ENCODE data around the gene TXNL4B. TPM values are rescaled to one million over a fixed set of nuclear protein-coding genes. Genes with fewer than 3 reads are reported as not detected.

Gene TXNL4B
- 7.7 TPM for total RNA-seq
- long read RNA-seq, transcript TXNL4B-201 (4 exons, 2,556 nt), result major isoform, 5 of 6 reads
- long read RNA-seq, partial matches to known transcripts, result 0 of 6 reads
- long read RNA-seq, other reads (novel, unspliced or antisense), result 1 of 6 reads

DNA sequence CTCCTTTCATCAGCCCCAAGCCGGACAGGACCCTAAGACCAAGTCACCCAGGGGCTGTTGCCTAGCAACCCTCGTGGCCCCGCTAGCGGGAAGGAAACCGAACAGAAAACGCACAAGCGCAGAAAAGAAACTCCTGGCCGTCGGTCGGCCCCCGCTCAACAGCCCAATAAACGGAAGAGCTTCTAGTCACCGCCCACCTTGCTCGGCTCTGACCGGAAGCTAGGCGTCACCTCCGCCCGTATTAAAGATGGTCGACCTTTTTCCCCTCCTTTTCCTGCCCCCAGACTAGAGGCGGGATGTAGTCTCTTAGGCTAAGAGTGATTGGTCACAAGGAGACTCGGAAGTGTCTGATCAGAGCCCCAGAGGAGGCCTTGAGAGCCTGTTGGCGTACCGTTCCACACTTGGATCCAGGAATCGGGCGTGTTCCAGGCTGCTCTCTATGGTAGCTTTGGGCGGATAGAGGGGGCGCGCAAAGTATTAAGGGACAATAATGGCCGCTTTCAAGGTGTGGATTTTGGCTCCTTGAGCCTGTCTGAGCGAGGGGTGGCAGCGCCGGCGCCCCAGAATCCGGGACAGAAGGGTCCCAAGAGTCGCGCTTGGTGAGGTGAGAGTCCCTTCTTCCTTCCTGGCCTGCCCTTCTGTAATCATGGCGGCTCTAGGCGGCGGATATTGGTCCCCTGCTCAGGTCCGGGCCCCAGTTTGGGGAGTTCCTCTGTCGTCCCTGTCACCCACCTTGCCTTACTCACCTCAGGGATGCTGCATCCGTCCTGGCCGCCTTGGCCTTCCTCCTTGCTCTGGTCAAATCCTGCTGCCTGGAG is at the start of gene TXNL4B, which contains the start of gene DHX38:
TSS of gene TXNL4B (minus strand) at position 173 of the 818 bp plus-strand sequence. CDS start 2,871 bp downstream, outside the sequence.
TSS of gene DHX38 (plus strand) at position 400 of the 818 bp plus-strand sequence. CDS start 2,311 bp downstream, outside the sequence.
- peak; percentile 99 for ATAC-seq
- DNase-seq (ENCODE audit: missing footprints), result peak; percentile 96
- intact Hi-C loops (cut with DNase I), result loop anchor here (1.0 to 10.0 kb wide), 2 partner anchors 20 to 159 kb away; no protein-coding TSS in a partner anchor

DNA sequence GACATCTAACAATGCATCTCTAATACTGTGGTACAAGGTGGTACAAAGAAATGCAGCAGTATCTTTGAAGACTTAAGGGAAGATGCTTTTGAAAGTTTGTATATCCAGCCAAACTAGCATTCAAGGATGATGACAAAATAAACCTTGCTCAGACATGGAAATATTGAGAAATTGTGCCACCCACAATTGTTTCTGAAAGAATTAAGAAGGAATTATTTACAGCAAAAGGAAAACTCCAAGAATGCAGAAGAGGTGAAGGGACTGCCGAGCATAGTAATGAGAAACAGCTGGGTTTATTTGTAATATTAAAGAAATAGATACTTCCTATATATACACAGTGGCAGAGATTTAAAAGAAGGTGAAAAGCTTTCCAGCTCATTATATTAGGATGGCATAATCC is 49.1 kb upstream of the TXNL4B start:
- no peak for DNase-seq (ENCODE audit: missing footprints)
- no peak for ATAC-seq
- intact Hi-C loops (cut with DNase I), result no loop called here

DNA sequence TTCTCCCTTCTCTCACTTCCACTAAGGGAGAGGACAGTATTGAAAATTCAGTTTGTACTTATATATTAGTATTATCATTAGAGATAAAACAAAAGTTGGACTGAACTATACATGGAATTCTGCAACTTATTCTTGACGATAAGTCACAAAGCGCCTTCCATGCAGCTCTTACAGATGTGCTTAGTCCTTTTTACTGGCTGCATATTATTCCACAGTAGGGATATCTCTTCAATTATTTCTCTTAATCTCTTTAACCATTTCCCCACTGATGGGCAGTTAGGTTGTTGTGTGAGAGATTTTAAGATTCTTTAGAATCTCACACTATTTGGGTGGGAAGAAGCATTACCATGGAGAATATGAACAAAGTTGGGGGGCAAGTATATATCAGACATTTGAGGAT is 46.5 kb upstream of the TXNL4B start:
- no peak for ATAC-seq
- intact Hi-C loops (cut with DNase I), result no loop called here

GRCh38 chr16:72138064-72138572 is 44.7 kb upstream of the TXNL4B start:
- no peak for ATAC-seq
- intact Hi-C loops (cut with DNase I), result no loop called here
- DNase-seq (ENCODE audit: missing footprints), result no peak

More for the DNA sequence above, 46.5 kb upstream of the TXNL4B start:
- no peak for DNase-seq (ENCODE audit: missing footprints)

GRCh38 chr16:72137380-72138063 is 44.1 kb upstream of the TXNL4B start:
- intact Hi-C loops (cut with DNase I), result no loop called here
- ATAC-seq (no peak), DNase-seq (ENCODE audit: missing footprints) (no peak)

GRCh38 chr16:72134507-72134906 is 41.1 kb upstream of the TXNL4B start:
- ATAC-seq, result no peak
- no peak for DNase-seq (ENCODE audit: missing footprints)

DNA sequence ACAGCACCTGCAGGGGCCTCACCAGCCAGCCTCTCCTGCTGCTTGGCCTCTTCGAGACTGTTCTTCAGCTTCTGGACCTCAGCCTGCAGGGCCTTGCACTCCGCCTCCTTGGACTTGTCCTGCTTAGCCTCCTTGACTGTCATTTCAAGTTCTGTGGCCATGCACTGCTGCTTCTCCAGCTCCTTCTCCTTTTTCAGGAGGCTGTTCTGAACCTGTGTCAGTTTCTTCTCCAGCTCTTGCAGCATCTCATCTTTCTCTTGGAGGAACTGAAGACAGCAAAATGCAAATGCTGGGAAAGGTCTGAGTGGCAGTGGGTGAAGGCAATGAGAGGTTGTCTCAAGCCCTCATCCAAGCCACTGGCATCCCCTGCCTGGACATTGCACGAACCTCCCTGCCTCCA is 39.3 kb upstream of the TXNL4B start:
- intact Hi-C loops (cut with DNase I), result no loop called here
- ATAC-seq (no peak), DNase-seq (ENCODE audit: missing footprints) (no peak)

More at GRCh38 chr16:72134507-72134906, 41.1 kb upstream of the TXNL4B start:
- intact Hi-C loops (cut with DNase I), result no loop called here

GRCh38 chr16:72131036-72131435 is 37.6 kb upstream of the TXNL4B start:
- intact Hi-C loops (cut with DNase I), result no loop called here
- DNase-seq (ENCODE audit: missing footprints) (no peak), ATAC-seq (no peak)

GRCh38 chr16:72129976-72130656 is 36.7 kb upstream of the TXNL4B start:
- DNase-seq (ENCODE audit: missing footprints), result no peak
- intact Hi-C loops (cut with DNase I), result loop anchor here (5.0 to 10.0 kb wide), 2 partner anchors 1747 to 1825 kb away; no protein-coding TSS in a partner anchor
- no peak for ATAC-seq

GRCh38 chr16:72128701-72129100 is 35.3 kb upstream of the TXNL4B start:
- DNase-seq (ENCODE audit: missing footprints) (no peak), ATAC-seq (no peak)
- intact Hi-C loops (cut with DNase I), result loop anchor here (5.0 to 10.0 kb wide), 2 partner anchors 1749 to 1826 kb away; no protein-coding TSS in a partner anchor

GRCh38 chr16:72126429-72126765 is 33.0 kb upstream of the TXNL4B start:
- ATAC-seq (no peak), DNase-seq (ENCODE audit: missing footprints) (no peak)
- intact Hi-C loops (cut with DNase I), result loop anchor here (5.0 to 10.0 kb wide), 2 partner anchors 1751 to 1828 kb away; no protein-coding TSS in a partner anchor

GRCh38 chr16:72125635-72126428 is 32.4 kb upstream of the TXNL4B start:
- intact Hi-C loops (cut with DNase I), result loop anchor here (5.0 to 10.0 kb wide), 2 partner anchors 1751 to 1829 kb away; no protein-coding TSS in a partner anchor

DNA sequence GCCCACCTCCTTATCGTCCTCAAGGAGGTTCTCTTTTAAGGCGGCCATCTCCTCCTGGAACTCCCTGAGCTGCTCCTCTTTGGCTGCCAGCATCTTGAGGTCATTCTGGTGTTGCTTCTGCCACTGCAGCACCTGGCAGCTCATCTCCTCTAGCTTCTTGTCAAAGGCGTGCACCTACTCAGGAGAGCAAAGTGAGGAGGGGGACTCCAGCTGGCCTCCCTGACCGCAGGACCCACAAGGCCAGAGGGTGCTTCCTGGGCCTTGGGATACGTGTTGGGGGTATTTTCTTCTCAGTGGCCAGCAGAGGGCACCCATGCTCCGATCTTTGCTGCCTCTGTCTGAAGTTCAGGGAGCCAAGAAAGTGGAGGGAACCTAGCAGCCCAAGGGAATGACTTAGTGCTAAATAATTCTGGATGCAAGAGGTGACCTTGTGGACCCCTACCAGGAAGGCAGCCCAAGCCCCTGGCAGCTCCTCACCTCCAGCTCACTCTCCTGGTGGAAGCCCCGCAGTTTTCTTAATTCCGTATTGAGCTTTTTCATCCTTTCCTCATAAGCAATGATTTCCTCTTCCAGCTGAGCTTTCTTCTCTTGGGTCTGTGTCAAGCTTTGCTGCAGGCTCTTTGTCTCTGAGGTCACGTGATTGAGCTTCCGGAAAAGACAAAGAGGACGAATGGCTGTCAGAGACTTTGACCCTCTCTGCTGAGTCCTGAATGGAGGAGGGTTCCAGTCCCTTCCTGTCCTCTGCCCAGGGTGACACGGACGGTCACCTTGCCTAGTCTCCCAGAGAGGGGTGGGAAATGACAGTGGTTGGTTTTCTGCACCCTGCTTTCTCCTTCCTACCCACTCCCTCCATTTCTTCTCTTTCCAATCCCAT is 31.6 kb upstream of the TXNL4B start:
- DNase-seq (ENCODE audit: missing footprints), result peak; percentile 72
- ATAC-seq, result peak; percentile 83
- intact Hi-C loops (cut with DNase I), result loop anchor here (5.0 to 10.0 kb wide), 2 partner anchors 1752 to 1830 kb away; no protein-coding TSS in a partner anchor

More at GRCh38 chr16:72125635-72126428, 32.4 kb upstream of the TXNL4B start:
- DNase-seq (ENCODE audit: missing footprints), result no peak
- ATAC-seq, result no peak

- ATAC-seq, result no peak
- intact Hi-C loops (cut with DNase I), result loop anchor here (10.0 kb wide), 1 partner anchor 1831 kb away; no protein-coding TSS in a partner anchor
- DNase-seq (ENCODE audit: missing footprints), result no peak
Observed at GRCh38 chr16:72124148-72124547, 30.7 kb upstream of the TXNL4B start.

- ATAC-seq, result no peak
- no peak for DNase-seq (ENCODE audit: missing footprints)
- intact Hi-C loops (cut with DNase I), result loop anchor here (10.0 kb wide), 1 partner anchor 1831 kb away; no protein-coding TSS in a partner anchor
Observed at GRCh38 chr16:72123426-72123825, 30.0 kb upstream of the TXNL4B start.

DNA sequence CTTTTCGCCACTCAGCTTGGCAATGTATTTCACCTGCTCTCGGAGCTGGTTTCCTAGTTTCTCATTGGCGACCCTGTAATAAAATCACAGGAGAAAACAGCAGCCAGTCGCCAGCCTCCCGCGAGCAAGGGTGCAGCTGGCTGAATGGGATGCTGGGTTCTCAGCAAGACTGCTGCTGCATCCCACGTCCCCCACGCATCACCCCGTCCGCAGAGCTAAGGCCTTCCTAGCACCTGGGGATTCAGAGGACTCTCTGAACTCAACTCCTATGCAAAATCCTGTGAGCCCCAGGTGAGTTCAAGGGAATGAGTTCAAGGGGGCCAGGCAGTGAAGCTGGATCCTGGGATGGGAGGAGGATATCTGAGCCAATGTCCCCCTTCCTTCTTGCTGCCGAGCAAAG is 29.5 kb upstream of the TXNL4B start:
- no peak for ATAC-seq
- intact Hi-C loops (cut with DNase I), result loop anchor here (10.0 kb wide), 1 partner anchor 1832 kb away; no protein-coding TSS in a partner anchor
- peak; percentile 50 for DNase-seq (ENCODE audit: missing footprints)

Data from Right ventricle myocardium inferior (tissue), 1 donor.